Measurements from ENCODE around the gene BCAS2. TPM values are rescaled to one million over a fixed set of nuclear protein-coding genes. Genes with fewer than 3 reads are reported as not detected.
"Not testable (repeated sequence)": the region's sequence is repeated elsewhere in the genome, so short reads cannot be mapped to it uniquely, and the experiment has no call there.

Gene BCAS2
- total and polyA plus RNA-seq, 7 donors, result 22.0 to 52.5 (median 30.5) TPM

DNA sequence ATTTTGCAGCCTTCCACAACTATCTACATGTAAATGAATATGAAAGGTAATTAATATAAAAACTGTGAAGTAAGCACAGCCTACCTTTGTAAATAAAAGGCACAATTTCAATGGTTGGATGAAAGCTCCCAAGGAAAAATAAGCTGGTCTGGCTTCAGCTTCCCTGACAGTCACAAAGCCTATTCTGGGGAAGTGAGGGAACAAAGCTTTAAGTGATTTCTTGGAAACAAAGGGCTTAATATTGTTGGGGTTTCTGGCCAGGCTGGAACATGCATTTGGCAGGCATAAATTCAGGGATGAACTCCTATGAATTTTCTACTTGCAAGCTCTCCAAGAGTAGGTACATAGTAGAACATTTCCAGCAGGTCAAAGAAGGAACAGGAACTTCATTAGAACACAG is 17.3 kb downstream of the BCAS2 start:
- no peaks in the 10 kb centered on the region for H3K9me3 ChIP-seq
- TF ChIP-seq, protein P1, sequence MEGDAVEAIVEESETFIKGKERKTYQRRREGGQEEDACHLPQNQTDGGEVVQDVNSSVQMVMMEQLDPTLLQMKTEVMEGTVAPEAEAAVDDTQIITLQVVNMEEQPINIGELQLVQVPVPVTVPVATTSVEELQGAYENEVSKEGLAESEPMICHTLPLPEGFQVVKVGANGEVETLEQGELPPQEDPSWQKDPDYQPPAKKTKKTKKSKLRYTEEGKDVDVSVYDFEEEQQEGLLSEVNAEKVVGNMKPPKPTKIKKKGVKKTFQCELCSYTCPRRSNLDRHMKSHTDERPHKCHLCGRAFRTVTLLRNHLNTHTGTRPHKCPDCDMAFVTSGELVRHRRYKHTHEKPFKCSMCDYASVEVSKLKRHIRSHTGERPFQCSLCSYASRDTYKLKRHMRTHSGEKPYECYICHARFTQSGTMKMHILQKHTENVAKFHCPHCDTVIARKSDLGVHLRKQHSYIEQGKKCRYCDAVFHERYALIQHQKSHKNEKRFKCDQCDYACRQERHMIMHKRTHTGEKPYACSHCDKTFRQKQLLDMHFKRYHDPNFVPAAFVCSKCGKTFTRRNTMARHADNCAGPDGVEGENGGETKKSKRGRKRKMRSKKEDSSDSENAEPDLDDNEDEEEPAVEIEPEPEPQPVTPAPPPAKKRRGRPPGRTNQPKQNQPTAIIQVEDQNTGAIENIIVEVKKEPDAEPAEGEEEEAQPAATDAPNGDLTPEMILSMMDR (IDR thresholded peaks at IDR 0.05), result no peak
- no peaks in the 10 kb centered on the region for H3K4me1 ChIP-seq
- peaks cover 0 to 51% of the 10 kb centered on the region in 2 donors for H3K36me3 ChIP-seq (ENCODE audit: insufficient read depth in 1 of 2, low read depth in 1 of 2)
- H3K27ac ChIP-seq, result no peak overlapping the region
- DNase-seq, result no peak
- intact Hi-C loops (cut with DNase I), result no loop called here
- no peaks in the 10 kb centered on the region for H3K27me3 ChIP-seq (ENCODE audit: insufficient read depth in 3 of 3, low read length in 2 of 3)
- ATAC-seq, result no peak
- no peak overlapping the region for H3K4me3 ChIP-seq

DNA sequence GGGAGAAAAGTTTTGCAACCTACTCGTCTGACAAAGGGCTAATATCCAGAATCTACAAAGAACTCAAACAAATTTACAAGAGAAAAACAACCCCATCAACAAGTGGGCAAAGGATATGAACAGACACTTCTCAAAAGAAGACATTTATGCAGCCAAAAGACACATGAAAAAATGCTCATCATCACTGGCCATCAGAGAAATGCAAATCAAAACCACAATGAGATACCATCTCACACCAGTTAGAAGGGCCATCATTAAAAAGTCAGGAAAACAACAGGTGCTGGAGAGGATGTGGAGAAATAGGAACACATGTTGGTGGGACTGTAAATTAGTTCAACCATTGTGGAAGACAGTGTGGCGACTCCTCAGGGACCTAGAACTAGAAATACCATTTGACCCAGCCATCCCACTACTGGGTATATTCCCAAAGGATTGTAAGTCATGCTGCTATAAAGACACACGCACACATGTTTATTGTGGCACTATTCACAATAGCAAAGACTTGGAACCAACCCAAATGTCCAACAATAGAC is 18.4 kb downstream of the BCAS2 start:
- H3K4me1 ChIP-seq; H3K9me3 ChIP-seq; H3K4me3 ChIP-seq; intact Hi-C loops (cut with DNase I); ATAC-seq; H3K27ac ChIP-seq; DNase-seq; H3K27me3 ChIP-seq (ENCODE audit: insufficient read depth in 3 of 3, low read length in 2 of 3): not testable (repeated sequence)
- peaks cover 0 to 40% of the 10 kb centered on the region in 2 donors for H3K36me3 ChIP-seq (ENCODE audit: insufficient read depth in 1 of 2, low read depth in 1 of 2)
- 79 to 84% (median 83%) methylated on average over 3 of the region's 3 CpGs for WGBS, 3 donors

DNA sequence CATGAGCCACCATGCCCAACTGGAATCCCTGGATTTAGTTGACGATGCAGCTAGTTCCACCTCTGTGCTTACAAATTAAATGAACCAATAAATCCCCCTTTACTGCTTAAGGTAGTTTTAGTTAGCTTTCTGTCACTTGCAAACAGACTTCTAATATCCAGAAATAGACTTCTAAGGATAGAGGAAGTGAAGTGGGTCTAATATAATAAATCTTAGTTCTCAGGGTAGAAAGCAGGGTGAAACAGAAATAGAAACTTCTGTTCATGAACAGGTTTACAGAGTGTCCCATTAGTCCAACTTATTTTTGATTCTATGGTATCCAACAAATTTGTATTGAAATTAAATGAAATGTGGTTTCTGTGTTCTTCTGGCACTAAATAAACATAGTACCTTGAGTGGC is 20.1 kb downstream of the BCAS2 start:
- 60 to 84% (median 63%) methylated on average over 1 of the region's 1 CpG for WGBS, 3 donors
- no peak for DNase-seq
- TF ChIP-seq, protein P1 (IDR thresholded peaks at IDR 0.05), result no peak

DNA sequence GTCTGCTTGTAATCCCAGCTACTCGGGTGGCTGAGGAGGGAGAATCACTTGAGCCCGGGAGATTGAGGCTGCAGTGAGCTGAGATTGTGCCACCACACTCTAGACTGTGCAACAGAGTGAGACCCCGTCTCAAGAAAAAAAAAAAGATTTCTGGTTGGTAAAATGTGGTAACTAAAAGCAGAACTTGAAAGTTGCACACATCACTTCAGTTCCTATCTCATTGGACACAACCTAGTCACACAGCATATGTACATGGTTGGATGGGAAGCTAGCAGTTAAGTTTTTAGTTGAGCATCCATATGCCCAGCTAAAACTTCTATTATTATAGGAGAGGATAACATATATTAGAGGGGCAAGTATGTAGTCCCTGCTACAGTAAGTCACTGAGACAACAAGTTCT is 22.1 kb downstream of the BCAS2 start:
- TF ChIP-seq, protein P1 (IDR thresholded peaks at IDR 0.05), result no peak
- no peak for ATAC-seq
- H3K9me3 ChIP-seq, result no peaks in the 10 kb centered on the region
- 72 to 79% (median 79%) methylated on average over 3 of the region's 3 CpGs for WGBS, 3 donors
- no peak overlapping the region for H3K4me3 ChIP-seq
- no peaks in the 10 kb centered on the region for H3K4me1 ChIP-seq
- no peaks in the 10 kb centered on the region for H3K27me3 ChIP-seq (ENCODE audit: insufficient read depth in 3 of 3, low read length in 2 of 3)
- peaks cover 0 to 3% of the 10 kb centered on the region in 2 donors for H3K36me3 ChIP-seq (ENCODE audit: insufficient read depth in 1 of 2, low read depth in 1 of 2)
- H3K27ac ChIP-seq, result no peak overlapping the region
- no peak for DNase-seq
- intact Hi-C loops (cut with DNase I), result loop anchor here in 1 of 2 donors (10.0 kb wide), 1 partner anchor 215 kb away; no protein-coding TSS in a partner anchor

More for the DNA sequence above, 20.1 kb downstream of the BCAS2 start:
- H3K27me3 ChIP-seq (ENCODE audit: insufficient read depth in 3 of 3, low read length in 2 of 3), result no peaks in the 10 kb centered on the region
- H3K4me1 ChIP-seq, result no peaks in the 10 kb centered on the region
- no peak overlapping the region for H3K4me3 ChIP-seq
- H3K36me3 ChIP-seq (ENCODE audit: insufficient read depth in 1 of 2, low read depth in 1 of 2), result peaks cover 0 to 23% of the 10 kb centered on the region in 2 donors
- no peaks in the 10 kb centered on the region for H3K9me3 ChIP-seq
- H3K27ac ChIP-seq, result no peak overlapping the region
- intact Hi-C loops (cut with DNase I), result no loop called here
- ATAC-seq, result no peak

DNA sequence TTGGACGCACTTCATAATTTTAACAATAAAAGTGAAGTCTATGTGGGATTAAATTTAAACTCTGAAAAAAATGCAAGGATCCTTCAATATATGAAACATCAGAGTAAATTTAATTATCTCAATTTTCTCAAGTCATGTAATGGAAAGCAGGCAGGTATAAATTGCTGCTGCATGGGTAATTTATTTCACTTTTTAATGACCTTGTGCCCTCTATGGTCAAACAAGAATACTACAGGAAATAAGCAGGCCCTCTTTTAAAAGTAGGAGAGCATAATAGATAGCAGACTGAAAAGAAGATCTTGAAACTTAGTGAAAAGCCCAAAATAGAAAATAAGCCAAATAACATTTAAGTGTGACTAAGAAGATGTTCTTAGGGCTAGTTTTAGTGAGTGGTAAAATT is 22.9 kb downstream of the BCAS2 start:
- DNase-seq, result no peak
- H3K9me3 ChIP-seq, result no peaks in the 10 kb centered on the region
- no peaks in the 10 kb centered on the region for H3K36me3 ChIP-seq (ENCODE audit: insufficient read depth in 1 of 2, low read depth in 1 of 2)
- WGBS, 3 donors, result 93 to 95% (median 95%) methylated on average over 1 of the region's 1 CpG
- no peak overlapping the region for H3K4me3 ChIP-seq
- H3K27me3 ChIP-seq (ENCODE audit: insufficient read depth in 3 of 3, low read length in 2 of 3), result no peaks in the 10 kb centered on the region
- no peaks in the 10 kb centered on the region for H3K4me1 ChIP-seq
- no peak overlapping the region for H3K27ac ChIP-seq
- intact Hi-C loops (cut with DNase I), result loop anchor here in 1 of 2 donors (10.0 kb wide), 1 partner anchor 214 kb away; no protein-coding TSS in a partner anchor
- TF ChIP-seq, protein P1 (IDR thresholded peaks at IDR 0.05), result no peak
- ATAC-seq, result no peak

Data from psoas muscle (tissue), 8 donors.